HFF-Myc (cell line): ENCODE measurements around the gene ABCA4.

Experiments
- DNase-seq: peaks from one replicate; pipeline ENCODE4 v3.0.0-alpha.2; 2011; ENCODE audit warnings: low read depth; ENCODE audit errors: extremely low read depth
- H3K4me3 ChIP-seq: replicated peaks from 2 replicates; pipeline ENCODE4 v1.5.1; 2011; ENCODE audit warnings: low read depth, mild to moderate bottlenecking, control low read depth, low read length
- CTCF ChIP-seq: IDR thresholded peaks from 2 replicates; pipeline ENCODE4 v1.5.1; 2012; ENCODE audit warnings: mild to moderate bottlenecking, low read depth, low read length, control low read depth; ENCODE audit errors: missing control alignments

Gene ABCA4

DNA sequence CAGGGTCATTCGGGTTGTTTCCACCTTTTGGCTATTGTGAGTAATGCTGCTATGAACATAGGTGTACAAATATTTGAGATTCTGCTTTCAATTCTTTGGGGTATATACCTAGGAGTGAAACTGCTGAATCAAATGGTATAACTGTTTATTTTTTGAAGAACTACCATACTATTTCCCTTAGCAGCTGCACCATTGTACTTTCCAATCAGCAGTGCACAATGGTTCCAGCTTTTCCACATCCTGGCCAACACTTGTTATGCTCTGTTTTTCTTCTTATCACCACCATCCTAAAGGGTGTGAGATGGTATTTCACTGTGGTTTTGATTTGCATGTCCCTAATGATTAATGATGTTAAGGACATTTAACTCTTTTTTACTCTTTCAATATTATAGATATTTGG lies 3.6 kb upstream of the ABCA4 start:
- TF ChIP-seq CTCF = no peak
- no peak for DNase-seq
- H3K4me3 ChIP-seq = no peak overlapping the region

DNA sequence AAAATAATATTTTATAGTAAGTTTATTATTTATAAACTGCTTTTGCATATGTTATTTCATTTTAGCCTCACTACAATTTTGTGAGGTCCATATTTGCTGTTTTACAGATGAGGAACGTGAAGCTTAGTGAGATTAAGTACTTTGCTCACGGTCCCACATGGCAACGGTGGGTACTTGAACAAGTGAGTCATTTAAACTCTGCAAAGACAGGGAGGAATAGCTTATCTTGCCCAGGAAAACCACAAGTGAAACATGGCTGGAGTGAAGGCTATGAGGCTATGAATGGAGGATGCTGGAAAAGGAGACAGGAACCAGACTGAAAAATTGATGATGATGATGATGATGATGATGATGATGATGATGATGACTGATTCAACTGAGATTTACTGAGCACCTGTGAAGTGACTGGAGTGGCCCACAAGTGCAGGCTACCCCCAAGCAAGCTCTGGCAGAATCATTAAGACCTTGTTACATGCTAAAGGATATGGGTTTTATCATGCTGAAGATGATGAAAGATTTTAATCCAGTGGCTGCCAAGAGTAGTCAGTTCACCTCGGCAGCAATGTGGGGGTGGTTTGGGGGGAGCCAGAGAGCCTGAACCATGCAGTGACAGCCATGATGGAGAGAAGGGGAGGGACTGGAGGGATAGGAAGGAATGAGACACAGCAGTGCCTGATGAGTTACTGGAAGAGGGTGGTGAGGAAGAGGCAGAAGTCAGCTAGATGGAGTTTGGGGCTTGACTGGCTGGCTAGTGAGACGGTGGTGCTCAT lies 1.4 kb upstream of the ABCA4 start:
- no peak for TF ChIP-seq CTCF
- DNase-seq = no peak
- H3K4me3 ChIP-seq = no peak overlapping the region

GRCh38 chr1:94121411-94121821 lies 468 bp upstream of the ABCA4 start:
- no peak overlapping the region for H3K4me3 ChIP-seq
- no peak for TF ChIP-seq CTCF
- DNase-seq = no peak

DNA sequence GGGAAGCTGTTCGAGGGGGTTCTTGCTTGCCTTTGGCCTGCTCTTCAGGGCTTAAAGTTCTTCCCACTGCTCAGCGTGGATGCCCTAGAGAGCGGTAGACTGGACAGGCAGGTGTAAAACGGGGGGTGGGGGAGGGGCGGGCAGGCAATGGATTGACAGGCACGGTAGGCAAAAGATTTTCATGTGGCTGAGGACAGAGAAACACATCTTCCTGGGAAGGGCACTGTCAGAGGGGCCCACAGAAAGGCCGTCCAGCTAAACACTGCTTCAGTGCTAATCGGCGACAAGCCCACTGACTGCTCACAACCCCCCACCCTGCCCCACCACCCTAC lies 412 bp downstream of the ABCA4 start:
- DNase-seq = no peak
- H3K4me3 ChIP-seq = no peak overlapping the region
- no peak for TF ChIP-seq CTCF

DNA sequence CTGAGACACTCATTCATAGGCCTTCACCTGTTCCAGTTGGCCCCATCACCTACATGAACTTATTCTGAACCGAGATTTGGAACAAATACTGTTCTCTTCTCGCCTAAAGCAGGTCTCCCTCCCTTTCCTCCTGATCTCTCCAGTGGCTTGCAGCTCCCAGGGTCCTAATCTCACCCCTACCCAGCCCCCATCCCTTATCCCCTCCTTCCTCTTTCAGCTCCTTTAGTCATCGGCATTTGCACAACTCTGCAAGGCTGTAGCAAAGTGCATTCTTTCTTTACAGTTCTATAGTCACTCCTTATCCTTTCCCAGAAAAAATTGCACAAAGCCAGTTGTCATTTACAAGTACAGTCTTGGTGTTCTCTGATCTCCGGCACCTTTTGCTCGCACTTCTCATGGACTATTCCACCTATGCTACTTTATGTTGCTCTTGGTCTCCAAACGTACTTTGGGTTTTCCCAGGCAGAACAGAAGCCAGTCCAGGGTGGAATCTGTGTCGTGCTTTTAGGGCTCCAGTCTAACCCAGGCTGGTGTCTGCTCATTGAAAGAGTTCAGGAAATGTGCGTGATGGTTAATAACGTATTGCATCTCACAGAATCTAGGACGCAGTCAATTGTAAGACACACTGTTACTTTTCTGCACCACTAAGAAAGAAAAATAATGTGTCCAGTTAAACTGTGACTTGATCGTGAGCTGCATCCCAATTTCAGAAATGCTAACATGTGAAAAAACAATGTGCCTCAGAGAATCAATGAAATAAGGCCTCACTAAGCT lies 965 bp downstream of the ABCA4 start:
- no peak overlapping the region for H3K4me3 ChIP-seq
- no peak for DNase-seq
- no peak for TF ChIP-seq CTCF

- no peak for DNase-seq
- no peak for TF ChIP-seq CTCF
- H3K4me3 ChIP-seq = no peak overlapping the region
Observed at GRCh38 chr1:94119306-94119705, 1.6 kb downstream of the ABCA4 start.
